Activated CD8-positive, alpha-beta memory T cell treated with anti-CD3 and anti-CD28 coated beads, Interleukin-2, amount 50 U/mL, for 24 hours (primary cell): ENCODE measurements around the gene DNAJC15.

Source experiments
- DNase-seq: peaks from one replicate; pipeline ENCODE4 v3.0.0-alpha.2; 2020; ENCODE audit errors: extremely low read depth

The DNAJC15 gene

GRCh38 chr13:43154156-43154651 is 130.8 kb downstream of the DNAJC15 start:
- DNase-seq, result no peak

- DNase-seq, result no peak
Measured at GRCh38 chr13:43154839-43155238, 131.5 kb downstream of the DNAJC15 start.

- DNase-seq, result no peak
Measured at GRCh38 chr13:43156916-43157315, 133.5 kb downstream of the DNAJC15 start.

GRCh38 chr13:43157796-43158195 is 134.4 kb downstream of the DNAJC15 start:
- no peak for DNase-seq

GRCh38 chr13:43158516-43158915 is 135.1 kb downstream of the DNAJC15 start:
- no peak for DNase-seq

- DNase-seq, result no peak
Measured at GRCh38 chr13:43159026-43159461, 135.7 kb downstream of the DNAJC15 start.
